Measurements from ENCODE around the gene ZNF679. TPM values are rescaled to one million over a fixed set of nuclear protein-coding genes. Genes with fewer than 3 reads are reported as not detected.
"Not testable (repeated sequence)": the region's sequence is repeated elsewhere in the genome, so short reads cannot be mapped to it uniquely, and the experiment has no call there.

Gene ZNF679
- total RNA-seq, 1 donor, result not detected

- no peak for TF ChIP-seq CTCF (IDR thresholded peaks at IDR 0.05; ENCODE audit: insufficient read depth, low read depth, low read length)
- DNase-seq (ENCODE audit: low read depth), result no peak
- no peak overlapping the region for H3K4me3 ChIP-seq (ENCODE audit: low read depth, low read length)
Measured at GRCh38 chr7:64187408-64187807, 40.9 kb upstream of the ZNF679 start.

GRCh38 chr7:64192148-64192704 lies 36.0 kb upstream of the ZNF679 start:
- TF ChIP-seq CTCF (IDR thresholded peaks at IDR 0.05; ENCODE audit: insufficient read depth, low read depth, low read length), result no peak
- DNase-seq (ENCODE audit: low read depth), result no peak

GRCh38 chr7:64192775-64193174 lies 35.5 kb upstream of the ZNF679 start:
- DNase-seq (ENCODE audit: low read depth), result no peak
- no peak overlapping the region for H3K4me3 ChIP-seq (ENCODE audit: low read depth, low read length)
- TF ChIP-seq CTCF (IDR thresholded peaks at IDR 0.05; ENCODE audit: insufficient read depth, low read depth, low read length), result no peak

More at GRCh38 chr7:64192148-64192704, 36.0 kb upstream of the ZNF679 start:
- no peak overlapping the region for H3K4me3 ChIP-seq (ENCODE audit: low read depth, low read length)

- no peak for TF ChIP-seq CTCF (IDR thresholded peaks at IDR 0.05; ENCODE audit: insufficient read depth, low read depth, low read length)
- no peak within 1 kb of the TSS for H3K4me3 ChIP-seq (ENCODE audit: low read depth, low read length)
- no peak for DNase-seq (ENCODE audit: low read depth)
Measured at GRCh38 chr7:64206903-64207302, 21.4 kb upstream of the ZNF679 start, which contains the start of gene ZNF735. Gene ZNF735, plus strand, starts transcription at chr7:64207203. Its CDS starts 0 bp downstream, at chr7:64207203.

- not testable (repeated sequence) for DNase-seq (ENCODE audit: low read depth); H3K4me3 ChIP-seq (ENCODE audit: low read depth, low read length)
Measured at GRCh38 chr7:64219710-64220298, 8.5 kb upstream of the ZNF679 start.

GRCh38 chr7:64223366-64223765 lies 4.9 kb upstream of the ZNF679 start:
- no peak overlapping the region for H3K4me3 ChIP-seq (ENCODE audit: low read depth, low read length)
- TF ChIP-seq CTCF (IDR thresholded peaks at IDR 0.05; ENCODE audit: insufficient read depth, low read depth, low read length), result no peak
- DNase-seq (ENCODE audit: low read depth), result no peak

GRCh38 chr7:64266341-64266919 lies 38.2 kb downstream of the ZNF679 start:
- no peak overlapping the region for H3K4me3 ChIP-seq (ENCODE audit: low read depth, low read length)
- no peak for DNase-seq (ENCODE audit: low read depth)
- TF ChIP-seq CTCF (IDR thresholded peaks at IDR 0.05; ENCODE audit: insufficient read depth, low read depth, low read length), result no peak
